Right lobe of liver (tissue), 4 donors: ENCODE results near the gene MTHFD2L.

Experiments
- POLR2A ChIP-seq: fragments of 450-650 bp; IDR thresholded peaks from one replicate; pipeline ENCODE4 v1.6.1; 2017; ENCODE audit warnings: antibody characterized with exemption, mild to moderate bottlenecking
- TF ChIP-seq, protein P1 (sequence below), 4 donors: fragments of 200-600 bp in 3 of 4; fragments of 450-650 bp in 1 of 4; IDR thresholded peaks; one replicate each; pipeline versions ENCODE4 v1.5.1 to v1.8.0; 2016 to 2022; ENCODE audit warnings: antibody characterized with exemption in 4 of 4, mild to moderate bottlenecking in 2 of 4
- donor health status: DM: no; HTN: no; CAD: no.
- donor health status: DM: no; HTN: no; CAD: no.
- donor health status: DM: no; HTN: yes; CAD: no.

DNA sequence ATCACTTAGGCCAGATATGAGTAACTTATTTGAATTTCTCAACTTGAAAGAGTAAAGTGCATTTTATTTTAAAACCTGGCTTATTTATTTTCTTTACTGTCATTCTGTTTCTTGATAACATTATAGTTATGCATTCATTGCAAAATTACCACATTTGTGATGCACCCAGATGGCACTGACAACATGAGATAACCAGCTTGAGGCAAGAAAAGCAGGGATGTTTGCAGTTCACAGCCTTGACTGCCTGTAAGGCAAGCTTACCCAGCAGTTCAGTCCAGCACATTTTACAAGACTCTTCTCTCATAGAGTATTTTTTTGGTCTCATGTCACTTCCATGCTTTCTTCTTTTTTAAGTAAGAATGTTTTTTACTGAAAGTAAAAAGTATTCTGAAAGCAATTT is 125.0 kb downstream of the MTHFD2L start:
- no peak for TF ChIP-seq POLR2A
- TF ChIP-seq, protein P1, sequence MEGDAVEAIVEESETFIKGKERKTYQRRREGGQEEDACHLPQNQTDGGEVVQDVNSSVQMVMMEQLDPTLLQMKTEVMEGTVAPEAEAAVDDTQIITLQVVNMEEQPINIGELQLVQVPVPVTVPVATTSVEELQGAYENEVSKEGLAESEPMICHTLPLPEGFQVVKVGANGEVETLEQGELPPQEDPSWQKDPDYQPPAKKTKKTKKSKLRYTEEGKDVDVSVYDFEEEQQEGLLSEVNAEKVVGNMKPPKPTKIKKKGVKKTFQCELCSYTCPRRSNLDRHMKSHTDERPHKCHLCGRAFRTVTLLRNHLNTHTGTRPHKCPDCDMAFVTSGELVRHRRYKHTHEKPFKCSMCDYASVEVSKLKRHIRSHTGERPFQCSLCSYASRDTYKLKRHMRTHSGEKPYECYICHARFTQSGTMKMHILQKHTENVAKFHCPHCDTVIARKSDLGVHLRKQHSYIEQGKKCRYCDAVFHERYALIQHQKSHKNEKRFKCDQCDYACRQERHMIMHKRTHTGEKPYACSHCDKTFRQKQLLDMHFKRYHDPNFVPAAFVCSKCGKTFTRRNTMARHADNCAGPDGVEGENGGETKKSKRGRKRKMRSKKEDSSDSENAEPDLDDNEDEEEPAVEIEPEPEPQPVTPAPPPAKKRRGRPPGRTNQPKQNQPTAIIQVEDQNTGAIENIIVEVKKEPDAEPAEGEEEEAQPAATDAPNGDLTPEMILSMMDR (IDR thresholded peaks at IDR 0.05), result no peak
